GM12878 (cell line): ENCODE measurements around the gene TESK2. TPM values are rescaled to one million over a fixed set of nuclear protein-coding genes. Genes with fewer than 3 reads are reported as not detected.

ENCODE experiments used
- ASH2L ChIP-seq: fragments of 300-600, 200-600 bp; sonication (generic); IDR thresholded peaks from 2 replicates; pipeline ENCODE4 v1.6.1; 2017; ENCODE audit warnings: low read depth, mild to moderate bottlenecking, borderline replicate concordance
- BMI1 ChIP-seq: fragments of 450-650 bp; IDR thresholded peaks from 2 replicates; pipeline ENCODE4 v1.6.1; 2016; ENCODE audit warnings: mild to moderate bottlenecking, moderate library complexity, borderline replicate concordance
- IKZF1 ChIP-seq: fragments of 450-650 bp; conservative IDR thresholded peaks from 2 replicates; pipeline ENCODE4 v1.6.1; 2017; ENCODE audit warnings: antibody characterized with exemption, mild to moderate bottlenecking
- IKZF2 ChIP-seq, 2 experiments: fragments of 450-650 bp; IDR thresholded peaks; 2 replicates each; pipeline ENCODE4 v1.6.1; 2017; ENCODE audit warnings: mild to moderate bottlenecking in 2 of 2, moderate library complexity in 2 of 2
- JUNB ChIP-seq: IDR thresholded peaks from 2 replicates; pipeline ENCODE4 v1.6.1; 2016; ENCODE audit warnings: antibody characterized with exemption, mild to moderate bottlenecking
- MAX ChIP-seq: IDR thresholded peaks from 2 replicates; pipeline ENCODE4 v1.6.1; 2012; ENCODE audit warnings: low read depth, low read length, improper control_type of control experiment
- NBN ChIP-seq: fragments of 450-650 bp; IDR thresholded peaks from 2 replicates; pipeline ENCODE4 v1.6.1; 2016
- SMC3 ChIP-seq: IDR thresholded peaks from 2 replicates; pipeline ENCODE4 v1.6.1; 2011; ENCODE audit warnings: low read length, improper control_type of control experiment, borderline replicate concordance
- ZNF384 ChIP-seq: IDR thresholded peaks from 2 replicates; pipeline ENCODE4 v1.6.1; 2012; ENCODE audit warnings: low read depth, mild to moderate bottlenecking, low read length, improper control_type of control experiment, borderline replicate concordance
- ZNF687 ChIP-seq: fragments of 450-650 bp; IDR thresholded peaks from 2 replicates; pipeline ENCODE4 v1.6.1; 2017; ENCODE audit warnings: mild to moderate bottlenecking, moderate library complexity
- ZSCAN29 ChIP-seq: fragments of 450-650 bp; IDR thresholded peaks from 2 replicates; pipeline ENCODE4 v1.6.1; 2017; ENCODE audit warnings: mild to moderate bottlenecking, moderate library complexity
- polyA plus RNA-seq, 11 experiments: library from polyadenylated mRNA; depleted of rRNA in 4 of 11; unstranded in 6 of 11; stranded (reverse) in 5 of 11; fragments of >200 nt; fragmentation: Nextera tagmentation in 4 of 11; fragmentation: Illumina TruSeq in 1 of 11; extraction: Ambion mirVana in 4 of 11; extraction: Trizol in 1 of 11; gene quantifications; 1 replicate in 1 of 11; 2 replicates in 10 of 11; pipeline versions ENCODE4 v1.2.1 to v1.2.3, GENCODE V29; 2011 to 2016; ENCODE audit warnings: inconsistent platforms in 2 of 11, missing spikeins in 2 of 11, low read depth in 1 of 11
- total RNA-seq, 4 experiments: library from RNA; depleted of rRNA in 3 of 4; stranded (reverse); fragments of >200 nt in 3 of 4; fragmentation: Illumina TruSeq in 1 of 4; extraction: Trizol in 1 of 4; gene quantifications; 2 replicates each; pipeline versions ENCODE4 v1.2.1 to v1.2.3, GENCODE V29; 2013 to 2021

TESK2 gene
- total and polyA plus RNA-seq, 10 of the 15 experiments (the other 5 are each of a cell fraction or from before 2014, with no cell fraction given), result 2.2 to 10.0 (median 5.7) TPM

- TF ChIP-seq ASH2L (no peak), BMI1 (no peak), IKZF1 (no peak), ZSCAN29 (no peak), ZNF687 (no peak), IKZF2 (IDR thresholded peaks at IDR 0.05) (peak in 1 of 2 experiments; percentile 12; a peak in 1 of 4 replicates), JUNB (peak; percentile 70), ZNF384 (peak; percentile 59), SMC3 (no peak), NBN (no peak), MAX (no peak)
Measured at GRCh38 chr1:45322486-45323040, 168.4 kb downstream of the TESK2 start (continued).
